Coronary artery (tissue), 2 donors: ENCODE data around the gene LAMTOR4.

ENCODE experiments used
- DNase-seq: peaks from one replicate; pipeline ENCODE4 v3.0.0-alpha.2; 2017; ENCODE audit warnings: low spot score
- H3K27ac ChIP-seq, 2 donors: fragments of 200-600 bp; sonication (generic); one replicate each; pipeline ENCODE4 v1.5.1; 2016 to 2019
- H3K4me3 ChIP-seq: fragments of 200-600 bp; sonication (generic); 2 replicates; pipeline ENCODE4 v1.5.1; 2016; ENCODE audit warnings: mild to moderate bottlenecking, moderate library complexity
- CTCF ChIP-seq: fragments of 200-600 bp; sonication (generic); IDR thresholded peaks from one replicate; pipeline ENCODE4 v1.5.1; 2019; ENCODE audit warnings: antibody characterized with exemption

The LAMTOR4 gene

DNA sequence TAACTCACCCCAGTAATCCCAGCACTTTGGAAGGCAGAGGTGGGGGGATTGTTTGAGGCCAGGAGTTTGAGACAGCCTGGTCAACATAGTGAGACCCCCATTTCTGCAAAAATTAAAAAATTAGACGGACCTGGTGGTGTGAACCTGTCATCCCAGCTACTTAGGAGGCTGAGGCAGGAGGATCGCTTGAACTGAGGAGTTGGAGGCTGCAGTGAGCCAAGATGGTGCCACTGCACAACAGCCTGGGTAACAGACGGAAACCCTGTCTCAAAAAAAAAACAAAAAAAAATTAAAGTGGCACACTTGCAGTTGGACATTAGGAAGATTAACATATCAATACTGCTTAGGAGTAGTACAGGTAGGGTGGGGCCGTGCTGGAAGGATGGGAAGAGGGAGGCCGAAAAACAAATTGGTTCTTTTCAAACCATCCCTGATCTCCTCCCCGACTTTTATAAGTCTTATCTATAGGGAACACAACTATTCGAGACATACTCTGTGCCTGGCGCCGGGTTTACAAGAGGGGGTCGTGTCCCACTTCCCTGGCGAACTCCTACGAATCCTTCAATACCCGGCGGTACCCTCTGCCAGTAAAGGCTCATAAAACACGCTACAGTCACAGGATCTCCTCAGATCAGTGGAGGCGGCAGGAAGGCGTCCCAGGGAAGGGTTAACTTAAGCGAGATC lies 30.2 kb upstream of the LAMTOR4 start:
- peak overlapping the region; percentile 85 to 91 for H3K27ac ChIP-seq
- DNase-seq = no peak
- TF ChIP-seq CTCF = no peak
- peak overlapping the region; percentile 98 for H3K4me3 ChIP-seq

- Histone ChIP-seq H3K27ac (peak within 1 kb of the TSS; percentile 85 to 91), H3K4me3 (peak within 1 kb of the TSS; percentile 98)
- TF ChIP-seq CTCF = no peak
- DNase-seq = peak; percentile 94
Observed at GRCh38 chr7:100119072-100119969, 29.4 kb upstream of the LAMTOR4 start, which contains the start of the genes CNPY4 and TAF6. TSS of gene CNPY4 (plus strand) at chr7:100119634. CDS start at chr7:100119745, 111 bp downstream. TSS of gene TAF6 (minus strand) at chr7:100119358. CDS start at chr7:100114209, 5,149 bp downstream.

DNA sequence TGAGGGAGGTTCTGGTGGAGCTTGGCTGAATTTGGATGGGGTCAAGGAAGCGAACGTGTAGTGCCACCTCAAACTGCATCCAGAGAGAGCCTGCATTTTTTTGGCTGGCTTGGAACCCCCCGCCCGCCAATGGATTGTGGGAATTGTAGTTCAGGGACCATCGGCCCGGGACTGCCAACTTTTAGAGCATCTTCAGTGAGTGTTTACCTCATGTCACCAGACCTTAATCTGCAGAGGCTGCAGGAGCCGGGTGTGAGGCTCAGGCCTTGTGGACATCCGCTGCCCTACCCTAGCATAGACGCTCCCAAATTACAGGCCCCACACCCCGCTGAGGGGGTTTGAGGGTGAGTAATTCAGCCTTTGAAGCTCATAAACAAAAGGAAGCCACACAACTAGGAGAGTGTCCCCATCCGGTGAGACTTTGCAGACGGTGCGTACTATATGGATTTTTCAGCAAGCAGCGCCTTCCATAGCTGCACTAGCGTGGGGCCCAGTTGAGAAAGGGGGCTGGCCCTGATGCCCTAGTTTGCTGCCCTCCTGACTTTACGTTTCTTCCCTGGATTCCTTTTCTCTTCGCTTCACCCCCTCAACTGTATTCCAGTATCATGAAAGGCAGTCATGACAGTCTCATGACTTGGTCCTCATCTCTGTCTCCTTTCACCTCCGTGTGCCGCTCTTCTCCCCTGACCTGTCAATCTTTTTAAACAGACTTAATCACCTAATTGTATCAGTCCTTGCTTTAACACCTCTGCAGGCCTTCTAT lies 28.6 kb upstream of the LAMTOR4 start:
- Histone ChIP-seq H3K27ac (peak overlapping the region; percentile 85 to 91), H3K4me3 (peak overlapping the region; percentile 98)
- TF ChIP-seq CTCF = no peak
- DNase-seq = no peak

GRCh38 chr7:100120733-100121036 lies 28.0 kb upstream of the LAMTOR4 start:
- TF ChIP-seq CTCF = no peak
- Histone ChIP-seq H3K4me3 (peak overlapping the region; percentile 98), H3K27ac (peak overlapping the region in 1 of 2 donors; percentile 91)

GRCh38 chr7:100122067-100122466 lies 26.7 kb upstream of the LAMTOR4 start:
- TF ChIP-seq CTCF = no peak
- DNase-seq = no peak
- Histone ChIP-seq H3K27ac (no peak overlapping the region), H3K4me3 (no peak overlapping the region)

More at GRCh38 chr7:100120733-100121036, 28.0 kb upstream of the LAMTOR4 start:
- no peak for DNase-seq

DNA sequence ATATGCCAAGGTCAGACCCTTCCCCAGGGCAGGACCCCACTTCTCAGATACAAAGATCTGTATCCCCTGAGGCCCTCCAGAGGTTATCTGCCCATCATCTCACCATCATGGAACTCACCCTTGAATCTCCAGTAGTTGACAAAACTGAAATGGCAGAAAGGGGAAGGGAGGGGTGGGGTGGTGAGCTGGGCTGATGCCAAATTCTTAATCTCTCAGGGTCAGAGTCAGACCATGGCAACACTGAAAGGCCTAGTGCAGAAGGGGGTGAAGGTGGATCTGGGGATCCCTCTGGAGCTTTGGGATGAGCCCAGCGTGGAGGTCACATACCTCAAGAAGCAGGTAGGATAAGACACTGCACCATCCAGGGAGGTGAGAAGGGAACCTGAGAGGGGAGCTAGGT lies 26.1 kb upstream of the LAMTOR4 start:
- DNase-seq = no peak
- no peak overlapping the region for H3K27ac ChIP-seq

More for the DNA sequence above, 26.1 kb upstream of the LAMTOR4 start:
- H3K4me3 ChIP-seq = no peak overlapping the region
- no peak for TF ChIP-seq CTCF
